ENCODE results near the gene FAM193A.
"Not testable (repeated sequence)": the region's sequence is repeated elsewhere in the genome, so short reads cannot be mapped to it uniquely, and the experiment has no call there.

The FAM193A gene

GRCh38 chr4:2526559-2526958 lies 9.9 kb upstream of the FAM193A start:
- DNase-seq: no peak

GRCh38 chr4:2534904-2535375 lies 1.5 kb upstream of the FAM193A start:
- DNase-seq: no peak

- DNase-seq: peak; percentile 81
Measured at GRCh38 chr4:2535376-2536192, 863 bp upstream of the FAM193A start.

GRCh38 chr4:2537011-2537830 lies 774 bp downstream of the FAM193A start:
- peak; percentile 81 for DNase-seq

GRCh38 chr4:2543580-2544191 lies 7.2 kb downstream of the FAM193A start:
- not testable (repeated sequence) for DNase-seq

- DNase-seq: no peak
Measured at GRCh38 chr4:2545321-2546013, 9.0 kb downstream of the FAM193A start.

- no peak for DNase-seq
Measured at GRCh38 chr4:2546286-2546823, 9.9 kb downstream of the FAM193A start.

GRCh38 chr4:2546961-2547691 lies 10.7 kb downstream of the FAM193A start:
- not testable (repeated sequence) for DNase-seq

- DNase-seq: no peak
Measured at GRCh38 chr4:2551118-2551517, 14.7 kb downstream of the FAM193A start.

GRCh38 chr4:2552806-2553205 lies 16.4 kb downstream of the FAM193A start:
- DNase-seq: no peak

- DNase-seq: no peak
Measured at GRCh38 chr4:2558301-2558700, 21.9 kb downstream of the FAM193A start.

GRCh38 chr4:2560167-2560566 lies 23.7 kb downstream of the FAM193A start:
- DNase-seq: peak; percentile 38

- DNase-seq: no peak
Measured at GRCh38 chr4:2565533-2565932, 29.1 kb downstream of the FAM193A start.

- DNase-seq: peak; percentile 0
Measured at GRCh38 chr4:2570036-2570435, 33.6 kb downstream of the FAM193A start.

- peak; percentile 69 for DNase-seq
Measured at GRCh38 chr4:2570551-2571222, 34.2 kb downstream of the FAM193A start.

GRCh38 chr4:2572076-2572475 lies 35.6 kb downstream of the FAM193A start:
- DNase-seq: peak; percentile 34

GRCh38 chr4:2572866-2573265 lies 36.4 kb downstream of the FAM193A start:
- no peak for DNase-seq

GRCh38 chr4:2574009-2574408 lies 37.6 kb downstream of the FAM193A start:
- DNase-seq: no peak

GRCh38 chr4:2574863-2575262 lies 38.4 kb downstream of the FAM193A start:
- DNase-seq: no peak

GRCh38 chr4:2576290-2576689 lies 39.8 kb downstream of the FAM193A start:
- DNase-seq: peak; percentile 38

- DNase-seq: no peak
Measured at GRCh38 chr4:2578106-2578505, 41.7 kb downstream of the FAM193A start.
